WI38 (cell line): ENCODE measurements around the gene LRCH1.

Experiments
- H3K4me3 ChIP-seq: 2 replicates; pipeline ENCODE4 v1.5.1; 2011; ENCODE audit warnings: low read depth, mild to moderate bottlenecking, control low read depth, low read length
- TF ChIP-seq, protein P1 (sequence below): IDR thresholded peaks from 2 replicates; pipeline ENCODE4 v1.5.1; 2012; ENCODE audit warnings: low read depth, mild to moderate bottlenecking, control low read depth, low read length

Gene LRCH1

DNA sequence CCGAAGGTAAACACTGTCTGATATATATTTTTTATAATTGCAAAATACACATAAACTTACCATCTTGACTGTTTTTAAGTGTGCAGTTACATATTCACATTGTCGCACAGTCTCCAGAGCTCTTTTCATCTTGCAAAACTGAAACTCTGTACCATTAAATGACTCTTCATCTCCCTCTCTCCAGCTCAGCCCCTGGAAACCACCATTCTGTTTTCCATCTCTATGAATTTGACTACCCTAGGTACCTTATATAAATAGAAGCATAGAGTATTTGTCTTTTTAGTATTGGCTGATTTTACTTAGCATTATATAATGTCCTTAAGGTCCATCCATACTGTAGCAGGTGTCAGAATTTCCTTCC, 45.8 kb downstream of the LRCH1 start:
- TF ChIP-seq, protein P1, sequence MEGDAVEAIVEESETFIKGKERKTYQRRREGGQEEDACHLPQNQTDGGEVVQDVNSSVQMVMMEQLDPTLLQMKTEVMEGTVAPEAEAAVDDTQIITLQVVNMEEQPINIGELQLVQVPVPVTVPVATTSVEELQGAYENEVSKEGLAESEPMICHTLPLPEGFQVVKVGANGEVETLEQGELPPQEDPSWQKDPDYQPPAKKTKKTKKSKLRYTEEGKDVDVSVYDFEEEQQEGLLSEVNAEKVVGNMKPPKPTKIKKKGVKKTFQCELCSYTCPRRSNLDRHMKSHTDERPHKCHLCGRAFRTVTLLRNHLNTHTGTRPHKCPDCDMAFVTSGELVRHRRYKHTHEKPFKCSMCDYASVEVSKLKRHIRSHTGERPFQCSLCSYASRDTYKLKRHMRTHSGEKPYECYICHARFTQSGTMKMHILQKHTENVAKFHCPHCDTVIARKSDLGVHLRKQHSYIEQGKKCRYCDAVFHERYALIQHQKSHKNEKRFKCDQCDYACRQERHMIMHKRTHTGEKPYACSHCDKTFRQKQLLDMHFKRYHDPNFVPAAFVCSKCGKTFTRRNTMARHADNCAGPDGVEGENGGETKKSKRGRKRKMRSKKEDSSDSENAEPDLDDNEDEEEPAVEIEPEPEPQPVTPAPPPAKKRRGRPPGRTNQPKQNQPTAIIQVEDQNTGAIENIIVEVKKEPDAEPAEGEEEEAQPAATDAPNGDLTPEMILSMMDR: no peak
- H3K4me3 ChIP-seq: no peak overlapping the region

DNA sequence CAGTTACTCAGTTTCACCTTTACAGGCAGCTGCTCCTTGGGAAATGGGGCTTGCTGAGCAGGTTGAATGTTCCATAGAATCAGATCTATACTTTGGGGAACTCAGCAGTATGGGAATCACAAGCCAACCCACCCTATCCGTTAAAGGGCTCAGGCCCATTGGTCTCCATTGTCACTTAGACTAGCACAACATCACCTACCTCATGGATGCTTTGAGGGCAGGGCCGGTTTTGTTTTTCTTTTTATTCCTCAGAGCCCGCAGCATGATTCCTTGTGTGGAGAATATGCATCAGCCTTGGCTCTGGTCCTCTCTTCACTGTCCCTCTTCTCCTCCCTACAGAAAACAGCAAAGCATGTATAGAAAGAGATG, 48.0 kb downstream of the LRCH1 start:
- no peak overlapping the region for H3K4me3 ChIP-seq
- TF ChIP-seq, protein P1: no peak

DNA sequence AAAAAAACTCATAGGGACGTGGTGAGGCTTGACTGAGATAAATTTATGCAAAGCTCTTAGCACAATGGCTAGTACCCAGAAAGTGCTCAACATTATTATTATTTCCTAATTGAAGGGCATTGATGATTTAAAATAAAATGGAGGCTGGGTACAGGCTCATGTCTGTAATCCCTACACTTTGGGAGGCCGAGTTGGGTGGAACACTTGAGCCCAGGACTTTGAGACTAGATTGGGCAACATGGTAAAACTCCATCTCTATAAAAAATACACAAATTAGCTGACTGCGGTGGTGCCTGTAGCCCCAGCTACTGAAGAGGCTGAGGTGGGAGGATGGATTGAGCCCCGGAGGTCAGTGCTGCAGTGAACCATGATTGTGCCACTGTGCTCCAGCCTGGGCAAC, 49.6 kb downstream of the LRCH1 start:
- TF ChIP-seq, protein P1: no peak
- no peak overlapping the region for H3K4me3 ChIP-seq

DNA sequence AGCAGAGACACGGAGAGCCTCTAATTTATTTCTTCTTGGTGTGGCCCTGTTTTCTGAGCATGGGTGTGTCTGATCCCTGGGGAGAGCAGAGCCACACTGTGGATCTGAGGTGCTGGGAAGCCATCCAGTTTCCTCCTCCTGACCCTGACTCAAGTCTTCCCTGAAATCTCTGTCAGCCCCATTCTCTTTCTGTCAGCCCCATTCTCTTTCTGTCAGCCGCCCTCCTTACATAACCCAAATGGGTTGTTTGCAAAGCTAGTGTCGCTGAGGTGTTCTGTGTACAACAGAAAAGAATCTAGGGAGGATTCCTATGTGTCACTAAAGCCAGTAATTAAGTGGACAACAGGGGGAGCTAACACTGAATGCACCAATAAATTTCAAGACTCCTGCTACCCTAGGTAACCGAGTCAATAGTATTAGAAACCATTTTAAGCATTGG, 50.2 kb downstream of the LRCH1 start:
- no peak overlapping the region for H3K4me3 ChIP-seq
- TF ChIP-seq, protein P1: no peak

DNA sequence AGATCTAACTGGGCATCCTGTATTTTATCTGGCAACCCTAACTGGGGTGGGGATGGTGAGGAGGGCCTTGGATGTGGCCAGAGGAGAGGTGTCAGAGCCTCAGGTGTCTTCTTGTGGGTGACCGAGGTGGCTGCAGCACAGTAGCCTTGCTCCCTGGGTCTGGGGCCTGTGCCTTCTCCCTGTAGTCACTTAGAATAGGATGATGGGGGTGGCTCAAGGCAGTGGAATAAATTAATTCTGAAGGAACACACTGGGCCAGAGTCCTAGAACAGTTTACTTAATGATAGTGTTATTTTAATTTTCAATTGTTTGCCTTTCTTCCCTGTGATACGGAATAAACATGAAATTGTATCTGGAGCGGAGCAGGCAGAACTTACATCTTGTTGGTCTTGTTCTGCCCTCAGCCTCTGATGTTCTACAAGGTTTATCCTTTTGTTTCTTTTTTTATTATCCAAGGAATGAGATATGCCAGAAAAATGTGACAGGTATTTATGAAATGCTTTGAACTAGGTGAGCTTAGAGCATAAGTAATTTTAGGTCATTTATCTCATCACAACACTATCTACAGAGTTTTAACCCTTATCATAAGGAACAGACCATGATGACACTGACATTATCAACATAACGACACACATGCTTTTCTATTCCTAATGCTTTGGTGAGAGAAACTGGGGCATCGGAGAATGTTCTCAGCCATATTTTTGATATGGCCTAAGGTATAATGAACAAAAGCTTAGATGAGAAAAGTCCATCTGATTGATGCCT, 51.4 kb downstream of the LRCH1 start:
- TF ChIP-seq, protein P1: no peak

DNA sequence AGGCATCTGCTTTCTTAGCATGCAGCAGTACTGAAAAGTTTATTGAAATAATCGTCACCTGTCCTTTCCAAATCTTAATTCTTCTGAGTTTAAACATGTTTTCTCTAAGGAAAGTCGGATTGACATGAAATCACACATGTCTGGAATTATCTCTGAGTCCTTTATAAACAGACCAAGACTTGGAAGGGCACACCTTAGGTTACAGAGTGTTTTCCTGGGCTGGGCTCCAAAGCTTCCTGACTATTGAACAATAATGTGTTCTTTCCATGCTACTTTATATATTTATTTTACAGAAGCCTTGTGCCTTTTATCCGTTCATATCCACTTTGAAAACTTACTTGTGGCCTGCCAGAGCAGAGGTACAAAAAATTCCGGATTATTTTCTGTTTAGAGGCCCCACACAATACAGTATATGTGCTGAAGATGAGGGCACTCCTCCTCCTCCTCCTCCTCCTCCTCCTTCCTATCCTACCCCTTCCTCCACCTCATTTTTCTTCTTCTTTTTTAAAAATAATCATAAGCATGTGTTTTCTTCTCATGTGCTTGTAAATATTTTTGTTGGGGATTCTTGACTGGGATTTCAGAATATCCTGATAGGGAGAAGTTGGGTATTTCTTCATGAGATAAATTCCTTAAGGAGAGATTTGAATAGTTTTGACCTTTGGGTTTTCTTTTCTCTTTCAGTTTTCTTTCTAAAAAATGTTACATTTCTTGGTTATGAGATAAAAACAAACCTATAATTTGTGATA, 52.3 kb downstream of the LRCH1 start:
- TF ChIP-seq, protein P1: no peak
- H3K4me3 ChIP-seq: no peak overlapping the region

More for the DNA sequence above, 51.4 kb downstream of the LRCH1 start:
- H3K4me3 ChIP-seq: no peak overlapping the region
